Fibroblast of villous mesenchyme (primary cell): Measurements from ENCODE around the gene SNX12. TPM values are rescaled to one million over a fixed set of nuclear protein-coding genes. Genes with fewer than 3 reads are reported as not detected.

Experiments
- DNase-seq: peaks from one replicate; pipeline ENCODE4 v3.0.0-alpha.2; 2010; ENCODE audit warnings: low read depth
- H3K4me3 ChIP-seq: 2 replicates; pipeline ENCODE4 v1.5.1; 2011; ENCODE audit warnings: low read depth, mild to moderate bottlenecking, low read length
- CTCF ChIP-seq: IDR thresholded peaks from 2 replicates; pipeline ENCODE4 v1.5.1; 2012; ENCODE audit warnings: low read depth, mild to moderate bottlenecking, low read length; ENCODE audit not compliant: insufficient read depth
- total RNA-seq: library from RNA; depleted of rRNA; stranded (reverse); fragments of >200 nt; gene quantifications from 2 replicates; pipeline ENCODE4 v1.2.3, GENCODE V29; 2012

The SNX12 gene
- 61.5 and 73.4 TPM in 2 replicates for total RNA-seq

- H3K4me3 ChIP-seq = peak within 1 kb of the TSS; percentile 77
- peak; percentile 93 for DNase-seq
- no peak for TF ChIP-seq CTCF
Observed at GRCh38 chrX:71068044-71068918, at the start of gene SNX12. TSS of gene SNX12 (minus strand) at chrX:71068334. CDS start at chrX:71068306, 28 bp downstream.

GRCh38 chrX:71117358-71117757 is 49.2 kb upstream of the SNX12 start:
- no peak overlapping the region for H3K4me3 ChIP-seq
- DNase-seq = no peak
- TF ChIP-seq CTCF = no peak

- no peak for TF ChIP-seq CTCF
- no peak overlapping the region for H3K4me3 ChIP-seq
- DNase-seq = no peak
Observed at GRCh38 chrX:71111921-71112431, 43.8 kb upstream of the SNX12 start.

GRCh38 chrX:71111141-71111843 is 43.2 kb upstream of the SNX12 start, which contains the start of gene IL2RG:
TSS of gene IL2RG (minus strand) at chrX:71111577. CDS start at chrX:71111539, 38 bp downstream.
- no peak for DNase-seq
- no peak within 1 kb of the TSS for H3K4me3 ChIP-seq
- TF ChIP-seq CTCF = no peak

- TF ChIP-seq CTCF = no peak
- no peak for DNase-seq
- no peak overlapping the region for H3K4me3 ChIP-seq
Observed at GRCh38 chrX:71109051-71109450, 40.9 kb upstream of the SNX12 start.

GRCh38 chrX:71107762-71108360 is 39.7 kb upstream of the SNX12 start:
- no peak overlapping the region for H3K4me3 ChIP-seq
- no peak for TF ChIP-seq CTCF
- DNase-seq = no peak
